ENCODE results near the gene EFNA5. TPM values are rescaled to one million over a fixed set of nuclear protein-coding genes. Genes with fewer than 3 reads are reported as not detected.

EFNA5 gene
- polyA plus RNA-seq, 1 donor from 2014 or later, result 4.2 TPM

DNA sequence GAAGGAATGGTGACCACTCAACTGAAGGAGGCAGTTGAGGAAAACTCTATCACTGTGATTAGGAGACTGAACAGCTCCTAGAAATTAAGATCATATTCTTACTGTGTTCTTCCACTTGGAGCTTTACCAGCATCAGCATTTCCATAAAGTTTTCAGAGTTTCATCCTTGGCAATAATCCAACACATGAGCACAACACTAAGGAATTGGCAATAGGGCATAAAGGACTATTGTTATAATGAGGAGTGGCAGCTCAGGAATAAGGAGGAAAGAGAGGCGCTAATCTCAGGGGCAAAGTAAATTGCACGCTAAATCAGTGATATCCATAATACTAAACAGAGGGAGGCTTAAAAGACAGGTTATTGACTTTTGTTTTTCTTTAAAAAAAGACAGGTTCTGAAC, 338.9 kb downstream of the EFNA5 start:
- Histone ChIP-seq H3K79me2 (replicated peaks; ENCODE audit: insufficient read depth, low read length) (no peaks in the 10 kb centered on the region), H3F3A (ENCODE audit: insufficient read depth, low read length, poor library complexity, severe bottlenecking) (no peaks in the 10 kb centered on the region), H3K4me3 (ENCODE audit: low read length) (no peak overlapping the region), H3K9me2 (ENCODE audit: insufficient read depth, low read length) (no peaks in the 10 kb centered on the region), H2AFZ (ENCODE audit: low read depth, low read length) (no peak overlapping the region), H3K27ac (ENCODE audit: low read length) (no peak overlapping the region), H4K20me1 (ENCODE audit: insufficient read depth) (no peaks in the 10 kb centered on the region), H3K9me3 (ENCODE audit: low read length) (no peaks in the 10 kb centered on the region), H3K27me3 (ENCODE audit: insufficient read depth, low read depth, low read length) (no peaks in the 10 kb centered on the region), H3K36me3 (ENCODE audit: insufficient read depth, low read length) (no peaks in the 10 kb centered on the region), H3K9ac (ENCODE audit: low read length) (no peak overlapping the region), H3K4me2 (ENCODE audit: low read length) (no peak overlapping the region)
- TF ChIP-seq CTCF (IDR thresholded peaks at IDR 0.05; ENCODE audit: poor library complexity, severe bottlenecking) (no peak), MXI1 (conservative IDR thresholded peaks at IDR 0.05; ENCODE audit: poor library complexity, severe bottlenecking) (no peak), EP300 (conservative IDR thresholded peaks at IDR 0.05; ENCODE audit: poor library complexity, severe bottlenecking) (no peak), RAD21 (conservative IDR thresholded peaks at IDR 0.05) (no peak), POLR2AphosphoS5 (IDR thresholded peaks at IDR 0.05) (no peak), EZH2 (IDR thresholded peaks at IDR 0.05; ENCODE audit: borderline replicate concordance, insufficient read depth, low read length, poor library complexity, severe bottlenecking) (no peak), TAF1 (IDR thresholded peaks at IDR 0.05; ENCODE audit: low read depth) (no peak)
- TF ChIP-seq, protein P1, sequence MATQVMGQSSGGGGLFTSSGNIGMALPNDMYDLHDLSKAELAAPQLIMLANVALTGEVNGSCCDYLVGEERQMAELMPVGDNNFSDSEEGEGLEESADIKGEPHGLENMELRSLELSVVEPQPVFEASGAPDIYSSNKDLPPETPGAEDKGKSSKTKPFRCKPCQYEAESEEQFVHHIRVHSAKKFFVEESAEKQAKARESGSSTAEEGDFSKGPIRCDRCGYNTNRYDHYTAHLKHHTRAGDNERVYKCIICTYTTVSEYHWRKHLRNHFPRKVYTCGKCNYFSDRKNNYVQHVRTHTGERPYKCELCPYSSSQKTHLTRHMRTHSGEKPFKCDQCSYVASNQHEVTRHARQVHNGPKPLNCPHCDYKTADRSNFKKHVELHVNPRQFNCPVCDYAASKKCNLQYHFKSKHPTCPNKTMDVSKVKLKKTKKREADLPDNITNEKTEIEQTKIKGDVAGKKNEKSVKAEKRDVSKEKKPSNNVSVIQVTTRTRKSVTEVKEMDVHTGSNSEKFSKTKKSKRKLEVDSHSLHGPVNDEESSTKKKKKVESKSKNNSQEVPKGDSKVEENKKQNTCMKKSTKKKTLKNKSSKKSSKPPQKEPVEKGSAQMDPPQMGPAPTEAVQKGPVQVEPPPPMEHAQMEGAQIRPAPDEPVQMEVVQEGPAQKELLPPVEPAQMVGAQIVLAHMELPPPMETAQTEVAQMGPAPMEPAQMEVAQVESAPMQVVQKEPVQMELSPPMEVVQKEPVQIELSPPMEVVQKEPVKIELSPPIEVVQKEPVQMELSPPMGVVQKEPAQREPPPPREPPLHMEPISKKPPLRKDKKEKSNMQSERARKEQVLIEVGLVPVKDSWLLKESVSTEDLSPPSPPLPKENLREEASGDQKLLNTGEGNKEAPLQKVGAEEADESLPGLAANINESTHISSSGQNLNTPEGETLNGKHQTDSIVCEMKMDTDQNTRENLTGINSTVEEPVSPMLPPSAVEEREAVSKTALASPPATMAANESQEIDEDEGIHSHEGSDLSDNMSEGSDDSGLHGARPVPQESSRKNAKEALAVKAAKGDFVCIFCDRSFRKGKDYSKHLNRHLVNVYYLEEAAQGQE (IDR thresholded peaks at IDR 0.05; ENCODE audit: borderline replicate concordance), result no peak

- Histone ChIP-seq H3K9me3 (ENCODE audit: low read length) (no peaks in the 10 kb centered on the region), H2AFZ (ENCODE audit: low read depth, low read length) (no peak overlapping the region), H3K79me2 (replicated peaks; ENCODE audit: insufficient read depth, low read length) (no peaks in the 10 kb centered on the region), H3K36me3 (ENCODE audit: insufficient read depth, low read length) (no peaks in the 10 kb centered on the region), H3K27me3 (ENCODE audit: insufficient read depth, low read depth, low read length) (no peaks in the 10 kb centered on the region), H3K9ac (ENCODE audit: low read length) (no peak overlapping the region), H3K4me3 (ENCODE audit: low read length) (no peak overlapping the region), H3K9me2 (ENCODE audit: insufficient read depth, low read length) (no peaks in the 10 kb centered on the region), H4K20me1 (ENCODE audit: insufficient read depth) (no peaks in the 10 kb centered on the region), H3K27ac (ENCODE audit: low read length) (no peak overlapping the region), H3F3A (ENCODE audit: insufficient read depth, low read length, poor library complexity, severe bottlenecking) (no peaks in the 10 kb centered on the region), H3K4me2 (ENCODE audit: low read length) (no peak overlapping the region)
- TF ChIP-seq SMC3 (conservative IDR thresholded peaks at IDR 0.05; ENCODE audit: poor library complexity), result no peak
- no peak for TF ChIP-seq MXI1 (conservative IDR thresholded peaks at IDR 0.05; ENCODE audit: poor library complexity, severe bottlenecking)
- no peak for TF ChIP-seq TAF1 (IDR thresholded peaks at IDR 0.05; ENCODE audit: low read depth)
- TF ChIP-seq CTCF (IDR thresholded peaks at IDR 0.05; ENCODE audit: poor library complexity, severe bottlenecking), result no peak
- TF ChIP-seq EZH2 (IDR thresholded peaks at IDR 0.05; ENCODE audit: borderline replicate concordance, insufficient read depth, low read length, poor library complexity, severe bottlenecking), result no peak
Observed at GRCh38 chr5:107331312-107331711, 339.4 kb downstream of the EFNA5 start.

Data from neural cell (in vitro differentiated cells).